GM12892 (cell line): Measurements from ENCODE around the gene SELPLG.

Source experiments
- DNase-seq: peaks from one replicate; pipeline ENCODE4 v3.0.0; 2011; ENCODE audit not compliant: insufficient read length
- FAIRE-seq: peaks from 2 replicates; lab custom pipeline; 2011; peaks lifted over from hg19 to GRCh38; lab: Jason Lieb, UNC
- POLR2A ChIP-seq: IDR thresholded peaks from 2 replicates; pipeline ENCODE4 v1.6.1; 2011; ENCODE audit warnings: low read depth, low read length, control low read depth
- POLR2AphosphoS5 ChIP-seq: IDR thresholded peaks from 2 replicates; pipeline ENCODE4 v1.6.1; 2011; ENCODE audit warnings: low read depth, low read length, control low read depth
- TAF1 ChIP-seq: IDR thresholded peaks from 2 replicates; pipeline ENCODE4 v1.6.1; 2011; ENCODE audit warnings: low read depth, mild to moderate bottlenecking, control low read depth, low read length, borderline replicate concordance

Gene SELPLG

GRCh38 chr12:108572166-108572790, 61.4 kb downstream of the SELPLG start:
- DNase-seq (no peak), FAIRE-seq (peak; percentile 91)
- TF ChIP-seq TAF1: no peak
- peak; percentile 31; the same call in 1 of the 2 replicates for TF ChIP-seq POLR2A
- TF ChIP-seq POLR2AphosphoS5: 0 out of 2 replicates have a peak, but pooled peaks have one; percentile 29
